Activated naive CD8-positive, alpha-beta T cell treated with anti-CD3 and anti-CD28 coated beads, Interleukin-2, amount 10 ng/mL, durations not matched to agents 7 days and 5 days (primary cell): Measurements from ENCODE around the gene PHACTR3. TPM values are rescaled to one million over a fixed set of nuclear protein-coding genes. Genes with fewer than 3 reads are reported as not detected.
A peak's percentile ranks its signal among the peaks of the same experiment; 100 is the strongest.

Experiments
- ATAC-seq: fragments of 150-1000 bp; cut with Tn5 transposase; one replicate; pipeline ENCODE4 v1.10.0; 2021; ENCODE audit warnings: low read depth, moderate library complexity
- POLR2A ChIA-PET: fragments of 350-600 bp; sonication (Branson Sonifier 250); formaldehyde crosslinking; loops from one replicate; lab custom pipeline; 2021; ENCODE audit warnings: antibody characterized with exemption; lab: Charles Lee
- DNase-seq: peaks from one replicate; pipeline ENCODE4 v3.0.0; 2021
- H3K27ac Mint-ChIP-seq: one replicate; pipeline ENCODE4 v1.8.0; 2022; ENCODE audit warnings: mild to moderate bottlenecking, mixed read lengths
- H3K27me3 Mint-ChIP-seq: one replicate; pipeline ENCODE4 v1.8.0; 2022; ENCODE audit warnings: mild to moderate bottlenecking, moderate library complexity, mixed read lengths
- H3K36me3 Mint-ChIP-seq: one replicate; pipeline ENCODE4 v1.8.0; 2021; ENCODE audit warnings: mild to moderate bottlenecking, mixed read lengths
- H3K4me1 Mint-ChIP-seq: one replicate; pipeline ENCODE4 v1.8.0; 2021; ENCODE audit warnings: mixed read lengths
- H3K4me3 Mint-ChIP-seq: one replicate; pipeline ENCODE4 v1.8.0; 2022; ENCODE audit warnings: mild to moderate bottlenecking, moderate library complexity, mixed read lengths
- H3K9me3 Mint-ChIP-seq: one replicate; pipeline ENCODE4 v1.8.0; 2021; ENCODE audit warnings: mixed read lengths
- total RNA-seq, 2 experiments: library from RNA; stranded (reverse); gene quantifications; one replicate each; pipeline ENCODE4 v1.2.3, GENCODE V29; 2021

PHACTR3 gene
- total RNA-seq, 2 experiments from 2014 or later = not detected

GRCh38 chr20:59777331-59777725 is 173.0 kb downstream of the PHACTR3 start:
- POLR2A ChIA-PET = no interaction called here

GRCh38 chr20:59777814-59778575 is 173.7 kb downstream of the PHACTR3 start:
- Mint-ChIP-seq H3K4me1 (no peaks in the 10 kb centered on the region), H3K27ac (no peak overlapping the region), H3K4me3 (no peak overlapping the region), H3K9me3 (no peaks in the 10 kb centered on the region), H3K36me3 (no peaks in the 10 kb centered on the region), H3K27me3 (peaks cover 3% of the 10 kb centered on the region)
- POLR2A ChIA-PET = no interaction called here
- no peak for ATAC-seq
- DNase-seq = no peak

More at GRCh38 chr20:59777331-59777725, 173.0 kb downstream of the PHACTR3 start:
- Mint-ChIP-seq H3K36me3 (no peaks in the 10 kb centered on the region), H3K27me3 (peaks cover 3% of the 10 kb centered on the region), H3K4me3 (no peak overlapping the region), H3K9me3 (no peaks in the 10 kb centered on the region), H3K27ac (no peak overlapping the region), H3K4me1 (no peaks in the 10 kb centered on the region)
- no peak for DNase-seq
- ATAC-seq = no peak

GRCh38 chr20:59778615-59779200 is 174.4 kb downstream of the PHACTR3 start:
- no peak for ATAC-seq
- Mint-ChIP-seq H3K27ac (no peak overlapping the region), H3K9me3 (no peaks in the 10 kb centered on the region), H3K27me3 (peaks cover 3% of the 10 kb centered on the region), H3K4me1 (no peaks in the 10 kb centered on the region), H3K36me3 (no peaks in the 10 kb centered on the region), H3K4me3 (no peak overlapping the region)
- no peak for DNase-seq
- POLR2A ChIA-PET = no interaction called here

- no peaks in the 10 kb centered on the region for H3K9me3 Mint-ChIP-seq
- POLR2A ChIA-PET = no interaction called here
- no peak overlapping the region for H3K4me3 Mint-ChIP-seq
- no peak overlapping the region for H3K27ac Mint-ChIP-seq
- H3K4me1 Mint-ChIP-seq = no peaks in the 10 kb centered on the region
- DNase-seq (no peak), ATAC-seq (no peak)
- H3K27me3 Mint-ChIP-seq = no peaks in the 10 kb centered on the region
- H3K36me3 Mint-ChIP-seq = no peaks in the 10 kb centered on the region
Observed at GRCh38 chr20:59779656-59780380, 175.5 kb downstream of the PHACTR3 start.

- no peaks in the 10 kb centered on the region for H3K27me3 Mint-ChIP-seq
- no peak overlapping the region for H3K27ac Mint-ChIP-seq
- no peaks in the 10 kb centered on the region for H3K36me3 Mint-ChIP-seq
- no peaks in the 10 kb centered on the region for H3K4me1 Mint-ChIP-seq
- DNase-seq (no peak), ATAC-seq (no peak)
- no peak overlapping the region for H3K4me3 Mint-ChIP-seq
- POLR2A ChIA-PET = no interaction called here
- no peaks in the 10 kb centered on the region for H3K9me3 Mint-ChIP-seq
Observed at GRCh38 chr20:59780494-59781185, 176.3 kb downstream of the PHACTR3 start.

GRCh38 chr20:59781226-59781625 is 176.9 kb downstream of the PHACTR3 start:
- Mint-ChIP-seq H3K4me1 (no peaks in the 10 kb centered on the region), H3K27me3 (no peaks in the 10 kb centered on the region), H3K9me3 (no peaks in the 10 kb centered on the region), H3K27ac (no peak overlapping the region), H3K4me3 (no peak overlapping the region), H3K36me3 (no peaks in the 10 kb centered on the region)
- ATAC-seq = no peak
- POLR2A ChIA-PET = no interaction called here
- DNase-seq = no peak

- Mint-ChIP-seq H3K36me3 (no peaks in the 10 kb centered on the region), H3K9me3 (no peaks in the 10 kb centered on the region), H3K27ac (no peak overlapping the region), H3K27me3 (no peaks in the 10 kb centered on the region), H3K4me3 (no peak overlapping the region), H3K4me1 (no peaks in the 10 kb centered on the region)
- ATAC-seq (no peak), DNase-seq (peak; percentile 62)
- POLR2A ChIA-PET = no interaction called here
Observed at GRCh38 chr20:59782986-59783640, 178.8 kb downstream of the PHACTR3 start.

- POLR2A ChIA-PET = no interaction called here
- ATAC-seq (no peak), DNase-seq (no peak)
- no peaks in the 10 kb centered on the region for H3K4me1 Mint-ChIP-seq
- no peak overlapping the region for H3K27ac Mint-ChIP-seq
- H3K36me3 Mint-ChIP-seq = no peaks in the 10 kb centered on the region
- no peaks in the 10 kb centered on the region for H3K9me3 Mint-ChIP-seq
- H3K27me3 Mint-ChIP-seq = no peaks in the 10 kb centered on the region
- no peak overlapping the region for H3K4me3 Mint-ChIP-seq
Observed at GRCh38 chr20:59783641-59784010, 179.3 kb downstream of the PHACTR3 start.

- POLR2A ChIA-PET = no interaction called here
- no peak for DNase-seq
Observed at GRCh38 chr20:59784365-59784764, 180.0 kb downstream of the PHACTR3 start.

GRCh38 chr20:59784791-59785668 is 180.7 kb downstream of the PHACTR3 start:
- Mint-ChIP-seq H3K36me3 (no peaks in the 10 kb centered on the region), H3K27ac (no peak overlapping the region), H3K4me1 (no peaks in the 10 kb centered on the region), H3K4me3 (no peak overlapping the region), H3K27me3 (no peaks in the 10 kb centered on the region), H3K9me3 (no peaks in the 10 kb centered on the region)
- ATAC-seq (no peak), DNase-seq (no peak)
- POLR2A ChIA-PET = no interaction called here

More at GRCh38 chr20:59784365-59784764, 180.0 kb downstream of the PHACTR3 start:
- Mint-ChIP-seq H3K27ac (no peak overlapping the region), H3K4me1 (no peaks in the 10 kb centered on the region), H3K9me3 (no peaks in the 10 kb centered on the region), H3K4me3 (no peak overlapping the region), H3K27me3 (no peaks in the 10 kb centered on the region), H3K36me3 (no peaks in the 10 kb centered on the region)
- no peak for ATAC-seq

GRCh38 chr20:59785669-59785959 is 181.3 kb downstream of the PHACTR3 start:
- Mint-ChIP-seq H3K27me3 (no peaks in the 10 kb centered on the region), H3K9me3 (no peaks in the 10 kb centered on the region), H3K27ac (no peak overlapping the region), H3K36me3 (no peaks in the 10 kb centered on the region), H3K4me1 (no peaks in the 10 kb centered on the region), H3K4me3 (no peak overlapping the region)
- no peak for DNase-seq
- ATAC-seq = no peak
- POLR2A ChIA-PET = no interaction called here

GRCh38 chr20:59785986-59786795 is 181.9 kb downstream of the PHACTR3 start:
- Mint-ChIP-seq H3K4me1 (no peaks in the 10 kb centered on the region), H3K9me3 (no peaks in the 10 kb centered on the region)
- no peak for DNase-seq

More at GRCh38 chr20:59785986-59786795, 181.9 kb downstream of the PHACTR3 start:
- Mint-ChIP-seq H3K4me3 (no peak overlapping the region), H3K27me3 (no peaks in the 10 kb centered on the region), H3K36me3 (no peaks in the 10 kb centered on the region), H3K27ac (no peak overlapping the region)
- POLR2A ChIA-PET = no interaction called here
- no peak for ATAC-seq
